HepG2 (cell line): Measurements from ENCODE around the gene SLC35F1. TPM values are rescaled to one million over a fixed set of nuclear protein-coding genes. Genes with fewer than 3 reads are reported as not detected.

Experiments used
- ATAC-seq: fragments of 200-7000 bp; cut with Tn5 transposase; 3 replicates; pipeline ENCODE4 v1.9.1; 2020; ENCODE audit warnings: mild to moderate bottlenecking, moderate library complexity
- BruUV-seq: library from RNA; stranded (reverse); fragments of 400-500 nt; replicated peaks from 2 replicates; lab custom pipeline; 2021; lab: Mats Ljungman, UMichigan
- CTCF ChIA-PET: fragments of 300-600 bp; formaldehyde crosslinking; extraction: SDS; loops from one replicate; lab custom pipeline; 2021; ENCODE audit warnings: low total read pairs, inconsistent platforms, low intra/inter-chr PET ratio; lab: Yijun Ruan, JAX
- POLR2A ChIA-PET: fragments of 350-600 bp; sonication (Branson Sonifier 250); formaldehyde crosslinking; loops from one replicate; lab custom pipeline; 2020; ENCODE audit warnings: antibody characterized with exemption, inconsistent platforms; lab: Yijun Ruan, JAX
- DNase-seq: peaks from one replicate; pipeline ENCODE4 v3.0.0-alpha.2; 2015; ENCODE audit warnings: low spot score
- FAIRE-seq: peaks from 3 replicates; lab custom pipeline; 2011; peaks lifted over from hg19 to GRCh38; lab: Jason Lieb, UNC
- H2AFZ ChIP-seq: one replicate; pipeline ENCODE4 v1.6.1; 2011; ENCODE audit warnings: low read length, inconsistent platforms
- H3K27ac ChIP-seq: fragments of 300-600 bp; 3 replicates; pipeline ENCODE4 v1.8.0; 2011; ENCODE audit warnings: mixed run types, mild to moderate bottlenecking, mixed read lengths, low read length, inconsistent platforms; ENCODE audit not compliant: insufficient read depth; ENCODE audit errors: extremely low read length
- H3K27me3 ChIP-seq, 2 experiments: fragments of 200-600 bp in 1 of 2; 2 replicates in 1 of 2; 3 replicates in 1 of 2; pipeline versions ENCODE4 v1.6.0 to v1.8.0; 2011; ENCODE audit warnings: low read length in 2 of 2, mild to moderate bottlenecking in 2 of 2, moderate library complexity in 2 of 2, inconsistent platforms in 1 of 2; ENCODE audit not compliant: insufficient read depth in 2 of 2, control insufficient read depth in 1 of 2
- H3K36me3 ChIP-seq, 2 experiments: fragments of 200-600 bp in 1 of 2; replicated peaks in 1 of 2; 2 replicates in 1 of 2; 3 replicates in 1 of 2; pipeline versions ENCODE4 v1.5.1 to v1.8.0; 2011; ENCODE audit warnings: low read length in 2 of 2, inconsistent platforms in 1 of 2; ENCODE audit not compliant: insufficient read depth in 2 of 2, control insufficient read depth in 1 of 2
- H3K4me1 ChIP-seq: 2 replicates; pipeline ENCODE4 v1.5.1; 2012; ENCODE audit warnings: low read length, inconsistent platforms; ENCODE audit not compliant: insufficient read depth
- H3K4me2 ChIP-seq: 2 replicates; pipeline ENCODE4 v1.6.0; 2011; ENCODE audit warnings: low read depth, low read length, inconsistent platforms
- H3K4me3 ChIP-seq, 3 experiments: fragments of 200-600 bp in 1 of 3; sonication (generic), shearing (Covaris generic) in 1 of 3; replicated peaks in 1 of 3; 2 replicates each; pipeline ENCODE4 v1.5.1; 2011 to 2016; ENCODE audit warnings: low read length in 3 of 3, inconsistent platforms in 2 of 3, low read depth in 2 of 3, mild to moderate bottlenecking in 2 of 3, control low read depth in 1 of 3, mixed read lengths in 1 of 3; ENCODE audit not compliant: insufficient read depth in 1 of 3
- H3K79me2 ChIP-seq: one replicate; pipeline ENCODE4 v1.6.1; 2011; ENCODE audit warnings: low read length, inconsistent platforms; ENCODE audit not compliant: insufficient read depth
- H3K9ac ChIP-seq: 2 replicates; pipeline ENCODE4 v1.6.0; 2011; ENCODE audit warnings: mild to moderate bottlenecking, low read depth, low read length, inconsistent platforms; ENCODE audit not compliant: insufficient read depth
- H3K9me3 ChIP-seq: 2 replicates; pipeline ENCODE4 v1.5.1; 2012; ENCODE audit warnings: mild to moderate bottlenecking, low read length
- H4K20me1 ChIP-seq: 2 replicates; pipeline ENCODE4 v1.6.0; 2011; ENCODE audit warnings: inconsistent platforms, mild to moderate bottlenecking, low read length, moderate library complexity; ENCODE audit not compliant: insufficient read depth
- E2F5 ChIP-seq: sonication (generic); formaldehyde crosslinking; conservative IDR thresholded peaks from 2 replicates; pipeline ENCODE4 v1.4.0; 2020; ENCODE audit warnings: missing genetic modification reagents
- FOXM1 ChIP-seq: sonication (generic); formaldehyde crosslinking; IDR thresholded peaks from 2 replicates; pipeline ENCODE4 v1.5.0; 2020; ENCODE audit warnings: missing genetic modification reagents
- GATAD1 ChIP-seq: IDR thresholded peaks from 2 replicates; pipeline ENCODE4 v1.6.1; 2016; ENCODE audit warnings: missing genetic modification reagents, missing compliant biosample characterization
- HNF4A ChIP-seq: sonication (generic); formaldehyde crosslinking; IDR thresholded peaks from 2 replicates; pipeline ENCODE4 v1.4.0; 2020; ENCODE audit warnings: missing genetic modification reagents
- ISL2 ChIP-seq: sonication (generic); formaldehyde crosslinking; IDR thresholded peaks from 2 replicates; pipeline ENCODE4 v1.5.0; 2020; ENCODE audit warnings: missing genetic modification reagents
- KMT2A ChIP-seq: sonication (generic); formaldehyde crosslinking; IDR thresholded peaks from 2 replicates; pipeline ENCODE4 v1.4.0; 2020; ENCODE audit warnings: missing genetic modification reagents
- NR1H2 ChIP-seq: sonication (generic); formaldehyde crosslinking; IDR thresholded peaks from 2 replicates; pipeline ENCODE4 v1.8.1; 2022; ENCODE audit warnings: low read depth, missing genetic modification reagents, borderline replicate concordance
- ONECUT2 ChIP-seq: sonication (generic); formaldehyde crosslinking; IDR thresholded peaks from 2 replicates; pipeline ENCODE4 v1.4.0; 2020; ENCODE audit warnings: missing genetic modification reagents
- PRDM4 ChIP-seq: sonication (generic); formaldehyde crosslinking; IDR thresholded peaks from 2 replicates; pipeline ENCODE4 v1.9.0; 2021; ENCODE audit warnings: missing genetic modification reagents, borderline replicate concordance
- RAD51 ChIP-seq: fragments of 450-650 bp; IDR thresholded peaks from 2 replicates; pipeline ENCODE4 v1.6.1; 2016; ENCODE audit warnings: borderline replicate concordance
- RBFOX2 ChIP-seq: fragments of 200-400 bp; formaldehyde crosslinking; IDR thresholded peaks from 2 replicates; pipeline ENCODE4 v1.6.1; 2017; ENCODE audit warnings: low read depth, mild to moderate bottlenecking, low read length
- RCOR2 ChIP-seq: IDR thresholded peaks from 2 replicates; pipeline ENCODE4 v1.6.1; 2016; ENCODE audit warnings: missing biosample characterization, missing genetic modification reagents
- SAP130 ChIP-seq: IDR thresholded peaks from 2 replicates; pipeline ENCODE4 v1.6.1; 2016; ENCODE audit warnings: low read depth
- TRIM24 ChIP-seq: sonication (generic); formaldehyde crosslinking; IDR thresholded peaks from 2 replicates; pipeline ENCODE4 v1.8.0; 2022; ENCODE audit warnings: mild to moderate bottlenecking, missing genetic modification reagents
- ZBTB43 ChIP-seq: sonication (generic); formaldehyde crosslinking; conservative IDR thresholded peaks from 2 replicates; pipeline ENCODE4 v1.4.0; 2020; ENCODE audit warnings: missing genetic modification reagents
- ZC3H13 ChIP-seq: sonication (generic); formaldehyde crosslinking; IDR thresholded peaks from 2 replicates; pipeline ENCODE4 v1.8.1; 2023; ENCODE audit warnings: mild to moderate bottlenecking, missing genetic modification reagents, moderate library complexity
- ZMYM2 ChIP-seq: sonication (generic); formaldehyde crosslinking; IDR thresholded peaks from 2 replicates; pipeline ENCODE4 v1.8.0; 2022; ENCODE audit warnings: mild to moderate bottlenecking, missing genetic modification reagents
- WGBS: methylation state at CpG from one replicate; pipeline ENCODE4 v1.1.6; 2017; ENCODE audit warnings: low lambda C conversion rate; 5-methylcytosine and 5-hydroxymethylcytosine counted together
- in situ Hi-C: cut with HindIII; loops from 2 replicates; pipeline ENCODE4 v1.10.0; 2017; ENCODE audit warnings: low pct_unique_long_range_greater_than_20kb; ENCODE audit not compliant: extremely low pct_ligation_motif_present
- intact Hi-C: fragments of 100-400 bp; cut with micrococcal nuclease; formaldehyde crosslinking; loops from one replicate; pipeline ENCODE4 v1.10.0; 2022; ENCODE audit not compliant: unreplicated experiment
- polyA plus RNA-seq, 8 experiments: library from polyadenylated mRNA; depleted of rRNA in 3 of 8; stranded (reverse) in 7 of 8; unstranded in 1 of 8; fragments of >200 nt; fragmentation: Illumina TruSeq in 4 of 8; extraction: Trizol in 4 of 8; gene quantifications; 2 replicates each; pipeline versions ENCODE4 v1.2.1 to v1.2.3, GENCODE V29; 2011 to 2016; ENCODE audit warnings: low read depth in 4 of 8, missing spikeins in 1 of 8, mixed read lengths in 1 of 8; ENCODE audit not compliant: insufficient read depth in 1 of 8
- total RNA-seq, 5 experiments: library from RNA; depleted of rRNA; stranded (reverse); fragments of >200 nt; fragmentation: Illumina TruSeq; extraction: Trizol; gene quantifications; 2 replicates each; pipeline ENCODE4 v1.2.3, GENCODE V29; 2016; ENCODE audit warnings: low read depth in 1 of 5

The SLC35F1 gene
- total and polyA plus RNA-seq, 2 of the 13 experiments (the other 11 are each of a cell fraction or from before 2014, with no cell fraction given), result 0.01 TPM; not detected in 1

- DNase-seq (no peak), FAIRE-seq (no peak), ATAC-seq (no peak)
- H3K36me3 ChIP-seq, result no peaks in the 10 kb centered on the region
- no peaks in the 10 kb centered on the region for H3K79me2 ChIP-seq
- in situ Hi-C loops (no loop called here), intact Hi-C loops (no loop called here)
- H3K4me2 ChIP-seq, result no peak overlapping the region
- H3K9me3 ChIP-seq, result no peaks in the 10 kb centered on the region
- ChIA-PET POLR2A (no interaction called here), CTCF (no interaction called here)
- H4K20me1 ChIP-seq, result no peaks in the 10 kb centered on the region
- TF ChIP-seq GATAD1 (CRISPR knock-in tag), result no peak
- TF ChIP-seq FOXM1 (CRISPR knock-in tag), result no peak
- no peak for TF ChIP-seq TRIM24 (CRISPR knock-in tag)
- H3K9ac ChIP-seq, result no peak overlapping the region
- H3K4me1 ChIP-seq, result no peaks in the 10 kb centered on the region
- no peaks in the 10 kb centered on the region for H3K27me3 ChIP-seq
- H3K27ac ChIP-seq, result no peak overlapping the region
- no peak overlapping the region for H2AFZ ChIP-seq
- H3K4me3 ChIP-seq, result no peak overlapping the region
- BruUV-seq, result no TSS peak
- 29% methylated on average over 1 of the region's 1 CpG for WGBS
These were observed 387.8 kb downstream of the SLC35F1 start for GRCh38 chr6:118294906-118295305.

GRCh38 chr6:118295336-118295735, 388.3 kb downstream of the SLC35F1 start:
- no peaks in the 10 kb centered on the region for H4K20me1 ChIP-seq
- H3K9me3 ChIP-seq, result no peaks in the 10 kb centered on the region
- no peaks in the 10 kb centered on the region for H3K4me1 ChIP-seq
- FAIRE-seq (no peak), ATAC-seq (no peak), DNase-seq (no peak)
- H3K4me2 ChIP-seq, result no peak overlapping the region
- no peak overlapping the region for H3K9ac ChIP-seq
- POLR2A ChIA-PET, result no interaction called here
- intact Hi-C loops (no loop called here), in situ Hi-C loops (no loop called here)
- CTCF ChIA-PET, result no interaction called here
- no peaks in the 10 kb centered on the region for H3K27me3 ChIP-seq
- BruUV-seq, result no TSS peak
- no peak overlapping the region for H3K27ac ChIP-seq
- H3K79me2 ChIP-seq, result no peaks in the 10 kb centered on the region
- H3K4me3 ChIP-seq, result no peak overlapping the region
- H2AFZ ChIP-seq, result no peak overlapping the region
- H3K36me3 ChIP-seq, result no peaks in the 10 kb centered on the region
- TF ChIP-seq ONECUT2 (CRISPR knock-in tag), result no peak
- no peak for TF ChIP-seq SAP130
- no peak for TF ChIP-seq RBFOX2
- TF ChIP-seq NR1H2 (CRISPR knock-in tag), result no peak
- TF ChIP-seq KMT2A (CRISPR knock-in tag), result no peak
- TF ChIP-seq PRDM4 (CRISPR knock-in tag), result no peak
- TF ChIP-seq ZC3H13, result no peak
- no peak for TF ChIP-seq E2F5 (CRISPR knock-in tag)
- no peak for TF ChIP-seq RAD51
- TF ChIP-seq ZBTB43, result no peak
- no peak for TF ChIP-seq ISL2 (CRISPR knock-in tag)
- no peak for TF ChIP-seq RCOR2 (CRISPR knock-in tag)
- no peak for TF ChIP-seq ZMYM2
- no peak for TF ChIP-seq HNF4A
